ENCODE measurements around the gene RBM39.

RBM39 gene

DNA sequence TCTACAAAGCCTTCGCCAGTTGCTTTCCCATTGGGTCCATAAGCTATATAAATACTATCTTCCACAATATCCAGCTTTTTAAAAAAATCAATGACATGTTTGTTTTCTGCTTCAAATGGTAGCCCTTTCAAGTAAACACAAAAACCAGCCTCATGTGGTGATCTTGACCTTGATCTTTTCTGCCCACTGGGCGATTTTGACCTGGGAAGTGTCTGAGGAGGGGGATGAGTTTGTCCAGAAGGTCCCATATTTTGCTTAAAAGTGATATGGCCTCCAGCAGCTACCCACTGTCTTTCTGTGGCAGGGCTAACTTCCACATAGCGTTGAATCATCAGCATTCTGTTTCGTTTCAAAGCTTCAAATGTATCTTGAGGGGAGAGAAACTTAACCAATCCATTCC is 88.2 kb downstream of the RBM39 start:
- Histone ChIP-seq H3K79me2 (ENCODE audit: low read length) (peaks cover 93% of the 10 kb centered on the region), H3K4me2 (ENCODE audit: low read depth, low read length) (no peak overlapping the region), H3K4me3 (ENCODE audit: low read length) (no peak overlapping the region), H4K20me1 (ENCODE audit: insufficient read depth, low read length) (peaks cover 54% of the 10 kb centered on the region), H3F3A (ENCODE audit: insufficient read depth, low read length) (0 out of 2 replicates have a peak, but pooled peaks cover 6% of the 10 kb centered on the region), H3K27me3 (replicated peaks; ENCODE audit: insufficient read depth, low read length) (no peaks in the 10 kb centered on the region), H3K27ac (ENCODE audit: low read length) (no peak overlapping the region), H3K36me3 (replicated peaks; ENCODE audit: insufficient read depth, low read length) (peaks cover 30% of the 10 kb centered on the region), H3K9me2 (replicated peaks; ENCODE audit: insufficient read depth, low read length) (no peaks in the 10 kb centered on the region), H3K4me1 (ENCODE audit: low read length) (no peaks in the 10 kb centered on the region), H3K9ac (ENCODE audit: low read length) (no peak overlapping the region), H2AFZ (ENCODE audit: low read length) (no peak overlapping the region), H3K9me3 (replicated peaks; ENCODE audit: insufficient read depth, low read length) (no peaks in the 10 kb centered on the region)
- DNase-seq, result no peak
- no peak for TF ChIP-seq EZH2phosphoT487 (IDR thresholded peaks at IDR 0.05; ENCODE audit: low read length)
- TF ChIP-seq EZH2 (optimal IDR thresholded peaks at IDR 0.05; ENCODE audit: low read depth, low read length), result no peak
- TF ChIP-seq, protein P1, sequence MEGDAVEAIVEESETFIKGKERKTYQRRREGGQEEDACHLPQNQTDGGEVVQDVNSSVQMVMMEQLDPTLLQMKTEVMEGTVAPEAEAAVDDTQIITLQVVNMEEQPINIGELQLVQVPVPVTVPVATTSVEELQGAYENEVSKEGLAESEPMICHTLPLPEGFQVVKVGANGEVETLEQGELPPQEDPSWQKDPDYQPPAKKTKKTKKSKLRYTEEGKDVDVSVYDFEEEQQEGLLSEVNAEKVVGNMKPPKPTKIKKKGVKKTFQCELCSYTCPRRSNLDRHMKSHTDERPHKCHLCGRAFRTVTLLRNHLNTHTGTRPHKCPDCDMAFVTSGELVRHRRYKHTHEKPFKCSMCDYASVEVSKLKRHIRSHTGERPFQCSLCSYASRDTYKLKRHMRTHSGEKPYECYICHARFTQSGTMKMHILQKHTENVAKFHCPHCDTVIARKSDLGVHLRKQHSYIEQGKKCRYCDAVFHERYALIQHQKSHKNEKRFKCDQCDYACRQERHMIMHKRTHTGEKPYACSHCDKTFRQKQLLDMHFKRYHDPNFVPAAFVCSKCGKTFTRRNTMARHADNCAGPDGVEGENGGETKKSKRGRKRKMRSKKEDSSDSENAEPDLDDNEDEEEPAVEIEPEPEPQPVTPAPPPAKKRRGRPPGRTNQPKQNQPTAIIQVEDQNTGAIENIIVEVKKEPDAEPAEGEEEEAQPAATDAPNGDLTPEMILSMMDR (IDR thresholded peaks at IDR 0.05; ENCODE audit: low read length), result no peak
